ENCODE data around the gene PLEKHM1.

The PLEKHM1 gene

GRCh38 chr17:45396496-45397205, 93.9 kb downstream of the PLEKHM1 start:
- no peak for FAIRE-seq

GRCh38 chr17:45395569-45396415, 94.7 kb downstream of the PLEKHM1 start:
- no peak for FAIRE-seq

- no peak for FAIRE-seq
Observed at GRCh38 chr17:45394913-45395568, 95.5 kb downstream of the PLEKHM1 start.

GRCh38 chr17:45394564-45394912, 96.0 kb downstream of the PLEKHM1 start:
- FAIRE-seq = no peak

- no peak for FAIRE-seq
Observed at GRCh38 chr17:45394091-45394490, 96.4 kb downstream of the PLEKHM1 start.

GRCh38 chr17:45393411-45393810, 97.1 kb downstream of the PLEKHM1 start:
- no peak for FAIRE-seq

GRCh38 chr17:45391918-45392317, 98.6 kb downstream of the PLEKHM1 start:
- no peak for FAIRE-seq

GRCh38 chr17:45391291-45391690, 99.2 kb downstream of the PLEKHM1 start:
- FAIRE-seq = no peak

GRCh38 chr17:45389354-45389753, 101.2 kb downstream of the PLEKHM1 start:
- FAIRE-seq = no peak

GRCh38 chr17:45388604-45389325, 101.8 kb downstream of the PLEKHM1 start:
- no peak for FAIRE-seq

- no peak for FAIRE-seq
Observed at GRCh38 chr17:45387739-45388138, 102.8 kb downstream of the PLEKHM1 start.

- FAIRE-seq = no peak
Observed at GRCh38 chr17:45386178-45386577, 104.3 kb downstream of the PLEKHM1 start.
